ENCODE measurements around the gene MROH9.

Gene MROH9

GRCh38 chr1:171083222-171083621, 147.9 kb downstream of the MROH9 start:
- no peak for DNase-seq

- DNase-seq = no peak
These were observed 148.8 kb downstream of the MROH9 start for GRCh38 chr1:171084091-171084490.

GRCh38 chr1:171084870-171085269, 149.5 kb downstream of the MROH9 start:
- DNase-seq = no peak

GRCh38 chr1:171087896-171088295, 152.6 kb downstream of the MROH9 start:
- no peak for DNase-seq

- no peak for DNase-seq
These were observed 155.3 kb downstream of the MROH9 start, which contains the start of gene FMO3 for GRCh38 chr1:171090604-171091003. TSS of gene FMO3 (plus strand) at chr1:171090905. CDS start at chr1:171092659, 1,754 bp downstream.

GRCh38 chr1:171103862-171104261, 168.5 kb downstream of the MROH9 start:
- DNase-seq = no peak

GRCh38 chr1:171107262-171107940, 172.1 kb downstream of the MROH9 start:
- no peak for DNase-seq

- DNase-seq = no peak
These were observed 172.6 kb downstream of the MROH9 start for GRCh38 chr1:171107969-171108368.

GRCh38 chr1:171109966-171110365, 174.6 kb downstream of the MROH9 start:
- DNase-seq = no peak

GRCh38 chr1:171110621-171111326, 175.4 kb downstream of the MROH9 start:
- DNase-seq = no peak

- no peak for DNase-seq
These were observed 176.8 kb downstream of the MROH9 start for GRCh38 chr1:171112119-171112518.

GRCh38 chr1:171113382-171113781, 178.0 kb downstream of the MROH9 start:
- no peak for DNase-seq

Data from cerebellar nuclear complex (tissue), 1 donor.